HCT116 (cell line): ENCODE data around the gene SEMA6A. TPM values are rescaled to one million over a fixed set of nuclear protein-coding genes. Genes with fewer than 3 reads are reported as not detected.

Experiments
- ATAC-seq: fragments of 200-7000 bp; cut with Tn5 transposase; 2 replicates; pipeline ENCODE4 v1.9.1; 2020; ENCODE audit warnings: mild to moderate bottlenecking, moderate library complexity
- BruUV-seq: library from RNA; stranded (reverse); fragments of 400-500 nt; replicated peaks from 2 replicates; lab custom pipeline; 2021; lab: Mats Ljungman, UMichigan
- CTCF ChIA-PET: fragments of 300-600 bp; sonication (Branson Sonifier 250); formaldehyde crosslinking; loops from one replicate; lab custom pipeline; 2021; ENCODE audit warnings: antibody characterized with exemption; lab: Charles Lee
- POLR2A ChIA-PET: fragments of 300-600, 350-600 bp; sonication (Branson Sonifier 250); formaldehyde crosslinking; loops from one replicate; lab custom pipeline; 2021; ENCODE audit warnings: antibody characterized with exemption; lab: Charles Lee
- RAD21 ChIA-PET, 2 experiments: fragments of 300-600 bp; sonication (Branson Sonifier 250); formaldehyde crosslinking; loops; one replicate each; lab custom pipeline; 2023; ENCODE audit warnings: low total read pairs in 2 of 2; ENCODE audit not compliant: uncharacterized antibody in 2 of 2, unreplicated experiment in 2 of 2, low non-redundant PET in 1 of 2; lab: Charles Lee
- DNase-seq: peaks from one replicate; pipeline ENCODE4 v3.0.0-alpha.2; 2010; ENCODE audit warnings: low read depth, low spot score
- H2AFZ ChIP-seq: fragments of 200-600 bp; shearing (Covaris generic), sonication (generic); 2 replicates; pipeline ENCODE4 v1.6.1; 2017; ENCODE audit warnings: low read depth, mixed run types, mixed read lengths, antibody characterized with exemption, low read length; ENCODE audit not compliant: poor library complexity, severe bottlenecking
- H3K27ac ChIP-seq: 2 replicates; pipeline ENCODE4 v1.5.1; 2012; ENCODE audit warnings: low read depth, low read length
- H3K27me3 ChIP-seq: fragments of 200-600 bp; sonication (generic); 2 replicates; pipeline ENCODE4 v1.6.1; 2016; ENCODE audit warnings: mixed run types, low read length, mixed read lengths; ENCODE audit not compliant: insufficient read depth
- H3K36me3 ChIP-seq, 2 experiments: fragments of 200-500 bp in 1 of 2; fragments of 200-600 bp in 1 of 2; sonication (Bioruptor generic) in 1 of 2; sonication (generic) in 1 of 2; 2 replicates each; pipeline versions ENCODE4 v1.5.1 to v1.6.1; 2014 to 2016; ENCODE audit warnings: low read length in 2 of 2, inconsistent platforms in 1 of 2, mixed read lengths in 1 of 2, mixed run types in 1 of 2; ENCODE audit not compliant: insufficient read depth in 2 of 2, control insufficient read depth in 1 of 2
- H3K4me1 ChIP-seq, 2 experiments: fragments of 200-600 bp in 1 of 2; sonication (generic) in 1 of 2; 2 replicates each; pipeline versions ENCODE4 v1.5.1 to v1.6.1; 2012 to 2017; ENCODE audit warnings: low read length in 2 of 2, inconsistent platforms in 1 of 2, mild to moderate bottlenecking in 1 of 2, mixed read lengths in 1 of 2, mixed run types in 1 of 2, moderate library complexity in 1 of 2; ENCODE audit not compliant: insufficient read depth in 2 of 2, control insufficient read depth in 1 of 2
- H3K4me2 ChIP-seq: fragments of 200-600 bp; sonication (generic); 2 replicates; pipeline ENCODE4 v1.6.1; 2017; ENCODE audit warnings: mixed run types, low read length, mixed read lengths
- H3K4me3 ChIP-seq, 2 experiments: fragments of 200-600 bp in 1 of 2; sonication (generic) in 1 of 2; replicated peaks in 1 of 2; 2 replicates each; pipeline ENCODE4 v1.5.1; 2011 to 2016; ENCODE audit warnings: low read length in 2 of 2, control low read depth in 1 of 2, low read depth in 1 of 2, mild to moderate bottlenecking in 1 of 2, mixed read lengths in 1 of 2, mixed run types in 1 of 2
- H3K79me2 ChIP-seq: fragments of 200-600 bp; sonication (generic); 2 replicates; pipeline ENCODE4 v1.6.1; 2017; ENCODE audit warnings: mild to moderate bottlenecking, mixed run types, low read length, moderate library complexity, mixed read lengths; ENCODE audit not compliant: insufficient read depth
- H3K9ac ChIP-seq: fragments of 200-600 bp; sonication (generic); 2 replicates; pipeline ENCODE4 v1.6.1; 2016; ENCODE audit warnings: low read length, mixed read lengths
- H3K9me2 ChIP-seq: fragments of 200-600 bp; sonication (generic), shearing (Covaris generic); 2 replicates; pipeline ENCODE4 v1.6.1; 2017; ENCODE audit warnings: mixed run types, mild to moderate bottlenecking, moderate library complexity; ENCODE audit not compliant: insufficient read depth
- H3K9me3 ChIP-seq, 2 experiments: fragments of 200-500 bp in 1 of 2; fragments of 200-600 bp in 1 of 2; sonication (Bioruptor generic) in 1 of 2; sonication (generic) in 1 of 2; 2 replicates each; pipeline ENCODE4 v1.6.1; 2014 to 2017; ENCODE audit warnings: low read length in 2 of 2, mixed read lengths in 2 of 2, inconsistent platforms in 1 of 2, low read depth in 1 of 2, mild to moderate bottlenecking in 1 of 2, mixed run types in 1 of 2, moderate library complexity in 1 of 2; ENCODE audit not compliant: control insufficient read depth in 1 of 2, insufficient read depth in 1 of 2
- H4K20me1 ChIP-seq: fragments of 200-600 bp; sonication (generic), shearing (Covaris generic); 2 replicates; pipeline ENCODE4 v1.6.1; 2017; ENCODE audit warnings: mixed run types, mild to moderate bottlenecking, moderate library complexity; ENCODE audit not compliant: insufficient read depth
- ATF3 ChIP-seq: IDR thresholded peaks from 2 replicates; pipeline ENCODE4 v1.6.1; 2012
- CBX3 ChIP-seq: IDR thresholded peaks from 2 replicates; pipeline ENCODE4 v1.6.1; 2012; ENCODE audit warnings: low read depth
- CEBPB ChIP-seq: IDR thresholded peaks from 2 replicates; pipeline ENCODE4 v1.6.1; 2012; ENCODE audit warnings: low read depth
- CTCF ChIP-seq, 3 experiments: fragments of 200-600 bp in 1 of 3; sonication (generic) in 1 of 3; IDR thresholded peaks in 2 of 3; conservative IDR thresholded peaks in 1 of 3; 2 replicates each; pipeline ENCODE4 v1.5.1; 2012 to 2017; ENCODE audit warnings: low read depth in 2 of 3, low read length in 2 of 3, antibody characterized with exemption in 1 of 3, borderline replicate concordance in 1 of 3, control low read depth in 1 of 3, mild to moderate bottlenecking in 1 of 3, mixed read lengths in 1 of 3, mixed run types in 1 of 3, moderate library complexity in 1 of 3; ENCODE audit not compliant: insufficient read depth in 1 of 3
- EGR1 ChIP-seq: IDR thresholded peaks from 2 replicates; pipeline ENCODE4 v1.6.1; 2012; ENCODE audit warnings: low read depth
- ELF1 ChIP-seq: IDR thresholded peaks from 2 replicates; pipeline ENCODE4 v1.6.1; 2012; ENCODE audit warnings: low read depth, borderline replicate concordance
- EZH2 ChIP-seq: fragments of 200-600 bp; sonication (generic); IDR thresholded peaks from 2 replicates; pipeline ENCODE4 v1.6.1; 2017; ENCODE audit warnings: antibody characterized with exemption, mixed run types
- EZH2phosphoT487 ChIP-seq: fragments of 200-600 bp; IDR thresholded peaks from 2 replicates; pipeline ENCODE4 v1.6.1; 2018; ENCODE audit warnings: antibody characterized with exemption, borderline replicate concordance
- JUND ChIP-seq: IDR thresholded peaks from 2 replicates; pipeline ENCODE4 v1.6.1; 2012
- MAX ChIP-seq: IDR thresholded peaks from 2 replicates; pipeline ENCODE4 v1.6.1; 2012
- POLR2A ChIP-seq: IDR thresholded peaks from 2 replicates; pipeline ENCODE4 v1.7.0; 2011; ENCODE audit warnings: borderline replicate concordance; ENCODE audit not compliant: insufficient read depth, insufficient read length; ENCODE audit errors: extremely low read depth
- REST ChIP-seq: IDR thresholded peaks from 2 replicates; pipeline ENCODE4 v1.6.1; 2012; ENCODE audit warnings: low read depth
- SIN3A ChIP-seq: IDR thresholded peaks from 2 replicates; pipeline ENCODE4 v1.6.1; 2012; ENCODE audit warnings: low read depth
- SP1 ChIP-seq: IDR thresholded peaks from 2 replicates; pipeline ENCODE4 v1.6.1; 2012; ENCODE audit warnings: low read depth
- SRF ChIP-seq: IDR thresholded peaks from 2 replicates; pipeline ENCODE4 v1.6.1; 2012; ENCODE audit warnings: low read depth
- TCF7L2 ChIP-seq: IDR thresholded peaks from 2 replicates; pipeline ENCODE4 v1.7.0; 2011; ENCODE audit warnings: borderline replicate concordance, inconsistent platforms; ENCODE audit not compliant: insufficient read depth, insufficient read length; ENCODE audit errors: extremely low read depth
- YY1 ChIP-seq: IDR thresholded peaks from 2 replicates; pipeline ENCODE4 v1.6.1; 2011; ENCODE audit warnings: low read length, low read depth, moderate library complexity, mild to moderate bottlenecking; ENCODE audit not compliant: insufficient replicate concordance; ENCODE audit errors: extremely low read depth
- ZBTB33 ChIP-seq: IDR thresholded peaks from 2 replicates; pipeline ENCODE4 v1.6.1; 2011; ENCODE audit warnings: mild to moderate bottlenecking, low read length, moderate library complexity; ENCODE audit not compliant: insufficient replicate concordance; ENCODE audit errors: extremely low read depth
- ZFX ChIP-seq: fragments of 450-650 bp; IDR thresholded peaks from 2 replicates; pipeline ENCODE4 v1.6.1; 2017
- ZNF274 ChIP-seq: fragments of 200-500 bp; sonication (Bioruptor generic); IDR thresholded peaks from 2 replicates; pipeline ENCODE4 v1.6.1; 2014; ENCODE audit warnings: mild to moderate bottlenecking, low read depth, low read length, inconsistent platforms
- intact Hi-C: fragments of 100-400 bp; cut with micrococcal nuclease; formaldehyde crosslinking; loops from 2 replicates; pipeline ENCODE4 v1.10.0; 2022
- total RNA-seq: library from RNA; stranded (reverse); gene quantifications from one replicate; pipeline ENCODE4 v1.2.1, GENCODE V29; 2021; ENCODE audit not compliant: unreplicated experiment

The SEMA6A gene
- total RNA-seq, 1 experiment from 2014 or later = 6.7 TPM

GRCh38 chr5:116544531-116545241, 29.9 kb downstream of the SEMA6A start:
- intact Hi-C loops = no loop called here
- CTCF ChIA-PET = no interaction called here
- H3K4me2 ChIP-seq = no peak overlapping the region
- H2AFZ ChIP-seq = no peak overlapping the region
- H3K9me2 ChIP-seq = no peaks in the 10 kb centered on the region
- no TSS peak for BruUV-seq
- H4K20me1 ChIP-seq = no peaks in the 10 kb centered on the region
- POLR2A ChIA-PET = no interaction called here
- no peak overlapping the region for H3K27ac ChIP-seq
- TF ChIP-seq MAX = no peak
- no peak for TF ChIP-seq ZNF274
- no peak for TF ChIP-seq POLR2A
- no peak for TF ChIP-seq CTCF (IDR thresholded peaks at IDR 0.05 in 2 of 3, conservative IDR thresholded peaks at IDR 0.05 in 1 of 3; ENCODE audit: borderline replicate concordance in 1 of 3, insufficient read depth in 1 of 3, low read depth in 2 of 3, low read length in 2 of 3)
- TF ChIP-seq CBX3 = no peak
- TF ChIP-seq SRF = no peak
- no peak for TF ChIP-seq JUND
- TF ChIP-seq TCF7L2 = no peak
- no peak for TF ChIP-seq SP1
- TF ChIP-seq ZBTB33 = no peak
- no peak for TF ChIP-seq YY1
- TF ChIP-seq EZH2 = no peak
- no peak for TF ChIP-seq ELF1
- no peak for TF ChIP-seq REST
- no peak for TF ChIP-seq CEBPB
- no peak for TF ChIP-seq ATF3
- TF ChIP-seq EGR1 = no peak
- TF ChIP-seq SIN3A = no peak
- TF ChIP-seq ZFX = no peak
- TF ChIP-seq EZH2phosphoT487 = no peak
- no peaks in the 10 kb centered on the region for H3K79me2 ChIP-seq
- no peak for DNase-seq
- ATAC-seq = no peak
- H3K4me1 ChIP-seq = no peaks in the 10 kb centered on the region
- RAD21 ChIA-PET = no interaction called here
- no peaks in the 10 kb centered on the region for H3K27me3 ChIP-seq
- H3K36me3 ChIP-seq = no peaks in the 10 kb centered on the region
- peaks cover 8 to 13% of the 10 kb centered on the region in 2 experiments; a peak in 2 of 4 replicates for H3K9me3 ChIP-seq
- H3K9ac ChIP-seq = no peak overlapping the region
- H3K4me3 ChIP-seq = no peak overlapping the region
